HL-60/S4 (cell line): ENCODE data around the gene LRBA.
"Not testable (repeated sequence)": the region's sequence is repeated elsewhere in the genome, so short reads cannot be mapped to it uniquely, and the experiment has no call there.

Experiments used
- in situ Hi-C: fragments of 300-500 bp; cut with MboI; formaldehyde crosslinking; loops from 2 replicates; pipeline ENCODE4 v1.14.3; 2022; ENCODE audit warnings: low sequenced_read_pairs

The LRBA gene, protein sequence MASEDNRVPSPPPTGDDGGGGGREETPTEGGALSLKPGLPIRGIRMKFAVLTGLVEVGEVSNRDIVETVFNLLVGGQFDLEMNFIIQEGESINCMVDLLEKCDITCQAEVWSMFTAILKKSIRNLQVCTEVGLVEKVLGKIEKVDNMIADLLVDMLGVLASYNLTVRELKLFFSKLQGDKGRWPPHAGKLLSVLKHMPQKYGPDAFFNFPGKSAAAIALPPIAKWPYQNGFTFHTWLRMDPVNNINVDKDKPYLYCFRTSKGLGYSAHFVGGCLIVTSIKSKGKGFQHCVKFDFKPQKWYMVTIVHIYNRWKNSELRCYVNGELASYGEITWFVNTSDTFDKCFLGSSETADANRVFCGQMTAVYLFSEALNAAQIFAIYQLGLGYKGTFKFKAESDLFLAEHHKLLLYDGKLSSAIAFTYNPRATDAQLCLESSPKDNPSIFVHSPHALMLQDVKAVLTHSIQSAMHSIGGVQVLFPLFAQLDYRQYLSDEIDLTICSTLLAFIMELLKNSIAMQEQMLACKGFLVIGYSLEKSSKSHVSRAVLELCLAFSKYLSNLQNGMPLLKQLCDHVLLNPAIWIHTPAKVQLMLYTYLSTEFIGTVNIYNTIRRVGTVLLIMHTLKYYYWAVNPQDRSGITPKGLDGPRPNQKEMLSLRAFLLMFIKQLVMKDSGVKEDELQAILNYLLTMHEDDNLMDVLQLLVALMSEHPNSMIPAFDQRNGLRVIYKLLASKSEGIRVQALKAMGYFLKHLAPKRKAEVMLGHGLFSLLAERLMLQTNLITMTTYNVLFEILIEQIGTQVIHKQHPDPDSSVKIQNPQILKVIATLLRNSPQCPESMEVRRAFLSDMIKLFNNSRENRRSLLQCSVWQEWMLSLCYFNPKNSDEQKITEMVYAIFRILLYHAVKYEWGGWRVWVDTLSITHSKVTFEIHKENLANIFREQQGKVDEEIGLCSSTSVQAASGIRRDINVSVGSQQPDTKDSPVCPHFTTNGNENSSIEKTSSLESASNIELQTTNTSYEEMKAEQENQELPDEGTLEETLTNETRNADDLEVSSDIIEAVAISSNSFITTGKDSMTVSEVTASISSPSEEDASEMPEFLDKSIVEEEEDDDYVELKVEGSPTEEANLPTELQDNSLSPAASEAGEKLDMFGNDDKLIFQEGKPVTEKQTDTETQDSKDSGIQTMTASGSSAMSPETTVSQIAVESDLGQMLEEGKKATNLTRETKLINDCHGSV (N-terminal part only)

DNA sequence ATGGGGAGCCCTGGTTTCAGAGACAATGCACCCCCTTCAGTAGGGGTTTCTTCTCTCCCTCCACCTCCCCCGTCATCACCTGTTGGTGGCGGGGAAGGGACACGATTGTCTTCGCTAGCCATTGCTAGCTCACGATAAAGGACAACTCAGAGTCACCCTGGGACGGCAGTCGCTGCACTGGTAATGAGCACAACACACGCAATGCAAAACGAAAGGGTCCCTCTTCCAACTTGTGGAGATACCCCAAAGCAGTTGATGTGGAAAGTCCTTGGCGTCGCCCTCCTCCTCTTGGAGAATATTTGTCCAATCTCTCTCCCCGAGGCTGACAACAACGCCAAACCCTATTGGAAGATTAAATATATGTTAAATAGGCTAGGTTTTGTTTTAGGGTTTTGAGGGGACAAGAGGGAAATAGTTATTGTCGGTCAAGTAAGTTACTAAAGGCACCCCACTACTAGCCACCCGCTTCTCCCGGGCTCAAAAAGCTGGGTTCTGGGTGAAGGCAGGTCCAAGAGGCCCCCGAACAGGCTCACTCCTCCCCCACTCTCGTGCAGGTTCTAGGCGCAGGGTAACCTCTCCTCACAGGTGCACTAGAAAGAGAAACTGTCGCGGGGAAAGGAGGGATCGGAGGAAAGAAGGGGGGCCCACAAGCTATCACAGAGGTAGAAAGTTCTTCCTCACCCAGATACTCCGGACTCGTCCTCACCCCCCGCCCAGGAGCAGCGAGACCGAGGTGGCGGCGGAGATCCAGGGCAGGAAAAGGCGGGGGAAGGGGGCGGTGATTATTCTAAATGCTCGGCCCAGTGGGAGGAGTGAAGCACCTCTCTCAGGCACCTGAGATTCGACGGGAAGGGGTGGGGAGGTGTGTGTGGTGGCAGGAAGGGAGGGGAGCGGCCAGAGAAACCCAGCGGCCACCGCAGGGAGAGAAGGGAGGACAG is at the start of gene LRBA:
Gene LRBA, minus strand, starts transcription at position 764 of the 938 bp plus-strand sequence. Its CDS starts 642 bp downstream, at position 122.
- in situ Hi-C loops = no loop called here

DNA sequence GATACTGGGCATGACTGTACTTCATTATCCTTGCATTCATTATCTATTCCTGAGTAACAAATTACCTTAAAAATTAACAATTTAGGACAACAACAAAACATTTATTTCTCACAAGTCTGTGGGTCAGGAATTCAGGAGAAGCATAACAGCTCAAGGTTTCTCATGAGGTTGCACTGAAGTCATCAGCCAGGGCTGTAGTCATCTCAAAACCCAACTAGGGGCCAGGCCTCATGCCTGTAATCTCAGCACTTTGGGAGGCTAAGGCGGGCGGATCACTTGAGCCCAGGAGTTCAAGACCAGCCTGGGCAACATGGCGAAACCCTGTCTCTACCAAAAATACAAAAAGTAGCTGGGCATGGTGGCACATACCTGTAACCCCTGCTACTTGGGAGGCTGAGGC is 48.1 kb upstream of the LRBA start:
- in situ Hi-C loops = not testable (repeated sequence)

DNA sequence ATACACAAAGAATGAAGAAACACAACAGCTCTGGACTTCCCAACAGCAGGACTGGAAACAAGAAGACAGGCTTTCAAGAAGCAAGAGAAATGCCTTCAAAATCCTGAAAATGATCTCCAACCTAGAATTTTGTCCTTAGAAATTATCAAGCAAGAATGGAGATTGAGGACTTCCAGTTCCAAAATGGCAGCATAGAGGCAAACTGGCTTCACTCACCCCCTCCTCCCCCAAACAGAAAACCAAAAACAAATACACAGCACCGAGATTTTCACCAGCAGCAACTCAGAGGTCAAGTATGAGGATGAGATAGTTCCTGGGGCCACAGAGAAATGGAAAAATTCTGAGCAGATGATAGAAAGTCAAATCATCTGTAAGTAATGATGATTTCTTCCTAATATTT is 40.5 kb upstream of the LRBA start:
- in situ Hi-C loops = no loop called here

DNA sequence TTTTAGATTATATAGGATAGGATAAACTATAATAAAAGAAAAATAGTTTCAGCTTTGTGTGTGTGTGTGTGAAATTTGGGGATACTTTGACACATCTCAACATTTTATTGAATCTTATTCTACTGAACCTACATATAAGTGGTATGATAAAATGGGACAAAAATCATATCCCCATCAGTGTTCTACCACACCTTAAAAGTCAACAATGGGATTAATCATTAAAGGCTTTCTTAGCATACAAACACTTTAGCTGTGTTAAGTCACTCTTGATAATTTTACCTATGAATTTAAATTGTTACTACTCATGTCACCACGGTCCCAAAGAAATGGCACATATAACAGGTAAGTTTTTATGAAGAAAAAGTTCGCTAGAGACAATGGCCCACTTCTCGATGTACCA is 37.7 kb upstream of the LRBA start:
- in situ Hi-C loops = no loop called here

DNA sequence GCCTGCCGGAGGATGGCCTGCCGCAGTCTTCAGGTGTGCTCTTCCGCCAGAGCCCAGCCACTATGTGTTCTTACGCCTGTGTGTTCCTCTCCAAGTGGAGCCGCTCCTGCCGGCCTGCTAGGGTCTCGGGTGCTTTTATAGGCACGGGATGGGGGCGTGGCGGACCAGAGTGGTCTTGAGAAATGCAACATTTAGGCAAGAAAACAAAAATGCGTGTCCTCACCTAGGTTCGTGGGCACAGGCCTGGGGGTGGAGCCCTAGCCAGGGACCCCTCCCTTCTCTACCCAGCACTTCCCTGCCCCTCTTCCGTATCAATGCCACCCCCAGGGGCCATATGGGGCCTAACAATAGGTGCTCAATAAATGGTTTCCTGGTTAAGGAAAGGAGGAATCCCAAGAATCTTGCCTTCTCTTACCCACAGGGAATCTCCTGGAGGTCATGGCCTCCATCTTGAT is 34.4 kb upstream of the LRBA start:
- in situ Hi-C loops = no loop called here

DNA sequence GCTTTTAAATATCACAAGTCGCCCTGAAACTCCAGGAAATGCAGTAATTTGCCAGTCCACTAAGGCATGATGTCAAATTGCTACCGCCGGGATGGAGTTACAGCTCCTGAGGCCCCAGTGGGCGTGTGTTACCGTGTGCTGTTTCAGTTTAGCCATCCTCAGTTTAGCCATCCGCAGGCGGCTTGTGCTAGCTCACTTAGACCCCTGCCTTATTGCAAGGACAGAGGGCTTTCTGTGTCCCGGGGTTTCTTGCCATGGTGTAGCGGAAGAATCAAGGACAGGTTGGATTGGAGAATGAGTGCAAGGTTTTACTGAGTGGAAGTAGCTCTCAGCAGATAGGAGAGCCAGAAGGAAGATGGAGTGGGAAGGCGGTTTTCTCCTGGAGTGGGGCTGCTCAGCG is 33.8 kb upstream of the LRBA start:
- in situ Hi-C loops = no loop called here

DNA sequence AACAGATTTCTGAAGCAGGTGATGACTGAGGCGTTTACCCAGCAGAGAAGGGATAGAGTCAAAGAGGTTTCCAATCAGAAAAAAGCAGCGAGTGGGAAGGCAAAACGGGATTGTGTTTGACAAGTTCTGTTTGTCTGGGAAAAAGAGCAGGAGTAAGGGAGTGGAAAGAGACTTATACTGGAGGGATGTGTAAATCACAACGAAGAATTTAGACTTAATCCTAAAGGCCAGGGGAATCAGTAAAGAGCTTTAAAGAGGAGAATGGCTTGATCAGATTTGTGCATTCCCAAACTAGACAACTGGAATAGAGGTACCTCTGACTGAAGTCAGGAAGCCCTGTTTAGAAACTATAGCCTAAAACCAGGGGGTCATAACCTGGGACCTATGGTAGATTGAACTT is 31.5 kb upstream of the LRBA start:
- in situ Hi-C loops = no loop called here

DNA sequence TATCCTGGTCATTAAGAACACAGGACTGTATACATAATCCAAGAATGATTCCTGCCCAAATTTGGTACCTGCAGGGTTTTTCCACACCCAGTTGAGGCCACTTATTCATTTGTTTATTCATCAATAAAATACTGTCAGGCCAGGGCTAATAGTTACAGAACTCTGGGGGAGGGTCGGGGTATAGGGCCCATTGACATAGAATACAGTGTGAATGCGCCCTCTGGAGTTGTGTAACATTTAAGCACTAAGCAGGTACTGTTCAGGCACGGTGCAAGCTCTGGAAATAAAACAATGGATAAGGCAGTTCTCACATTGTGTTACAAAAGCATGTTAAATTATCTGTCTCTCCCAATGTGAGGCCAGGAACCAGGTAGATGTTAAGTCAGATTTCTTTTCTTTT is 30.8 kb upstream of the LRBA start:
- in situ Hi-C loops = no loop called here

DNA sequence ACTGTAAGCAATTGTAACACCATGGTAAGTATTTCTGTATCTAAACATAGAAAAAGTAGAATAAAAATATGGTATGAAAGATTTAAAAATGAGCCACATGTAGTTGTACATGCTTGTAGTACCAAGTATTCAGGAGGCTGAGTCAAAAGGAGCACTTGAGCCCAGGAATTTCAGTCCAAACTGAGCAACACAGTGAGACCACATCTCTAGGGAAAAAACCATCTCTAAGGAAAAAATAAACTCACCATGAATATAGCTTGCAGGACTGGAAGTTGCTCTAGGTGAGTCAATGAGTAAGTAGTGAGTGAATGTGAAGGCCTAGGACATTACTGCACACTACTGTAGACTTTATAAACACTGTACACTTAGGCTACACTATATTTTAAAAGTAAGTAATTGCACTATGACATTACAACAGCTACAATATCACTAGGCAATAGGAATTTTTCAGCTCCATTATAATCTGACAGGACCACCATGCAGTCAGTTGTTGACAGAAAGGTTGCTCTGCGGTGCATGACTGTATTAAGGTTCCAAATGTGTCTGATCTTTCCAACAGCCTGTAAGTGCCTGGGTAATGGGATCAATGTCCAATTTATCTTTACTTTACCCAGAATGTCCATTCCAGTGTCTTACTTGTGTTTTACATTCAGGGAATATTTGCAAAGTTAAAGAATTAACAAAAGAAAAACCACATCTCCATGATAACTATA is 28.9 kb upstream of the LRBA start:
- in situ Hi-C loops = no loop called here

DNA sequence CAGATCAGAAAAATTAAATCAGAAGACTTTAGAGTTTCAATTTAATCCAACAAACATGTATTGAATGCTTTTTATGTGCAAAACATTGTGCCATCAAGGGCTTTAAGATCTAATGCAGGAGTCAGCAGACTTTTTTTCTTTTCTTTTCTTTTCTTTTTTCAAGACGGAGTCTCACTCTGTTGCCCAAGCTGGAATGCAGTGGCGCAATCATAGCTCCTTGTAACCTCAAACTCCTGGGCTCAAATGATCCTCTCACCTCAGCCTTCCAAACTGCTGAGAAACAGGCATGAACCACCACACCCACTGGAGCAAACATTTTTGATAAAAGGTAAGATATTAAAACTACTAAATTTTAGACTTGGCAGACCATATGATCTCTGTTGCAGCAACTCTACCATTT is 24.6 kb upstream of the LRBA start:
- in situ Hi-C loops = no loop called here

DNA sequence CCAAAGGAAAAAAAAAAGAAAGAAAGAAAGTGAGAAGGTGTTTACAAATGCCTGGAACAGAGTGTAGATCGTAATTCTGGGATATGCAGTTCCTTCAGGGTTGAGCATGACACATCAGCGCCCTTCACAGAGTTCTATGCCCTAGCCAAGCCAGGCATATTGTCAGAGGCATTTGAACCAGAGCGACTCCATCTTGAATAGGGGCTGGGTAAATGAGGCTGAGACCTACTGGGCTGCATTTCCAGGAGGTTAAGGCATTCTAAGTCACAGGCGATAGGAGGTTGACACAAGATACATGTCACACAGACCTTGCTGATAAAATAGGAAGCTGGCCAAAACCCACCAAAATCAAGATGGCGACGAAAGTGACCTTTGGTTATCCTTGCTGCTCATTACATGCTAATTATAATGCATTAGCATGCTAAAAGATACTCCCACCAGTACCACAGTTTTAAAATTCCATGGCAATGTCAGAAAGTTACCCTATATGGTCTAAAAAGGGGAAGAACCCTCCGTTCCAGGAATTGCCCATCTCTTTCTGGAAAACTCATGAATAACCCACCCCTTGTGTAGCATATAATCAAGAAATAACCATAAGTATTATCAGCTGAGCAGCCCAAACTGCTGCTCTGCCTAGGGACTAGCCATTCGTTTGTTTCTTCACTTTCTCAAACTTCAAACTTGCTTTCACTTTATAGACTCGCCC is 23.5 kb upstream of the LRBA start:
- in situ Hi-C loops = no loop called here

DNA sequence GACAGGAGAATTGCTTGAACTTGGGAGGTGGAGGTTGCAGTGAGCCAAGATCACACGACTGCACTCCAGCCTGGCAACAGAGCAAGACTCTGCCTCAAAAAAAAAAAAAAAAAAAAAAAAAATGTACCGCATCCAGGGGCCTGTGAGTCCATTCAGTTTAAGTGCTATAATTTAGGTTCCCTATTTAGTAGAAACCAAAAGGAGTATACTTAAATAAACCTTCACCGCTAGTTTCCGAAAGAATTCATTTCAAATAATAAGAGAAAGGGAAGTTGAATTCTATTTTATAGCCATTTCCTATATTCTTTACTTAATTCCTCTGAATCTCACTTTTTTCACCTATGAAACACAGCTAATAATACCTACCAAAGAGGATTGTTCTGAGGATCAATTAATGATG is 20.8 kb upstream of the LRBA start:
- in situ Hi-C loops = no loop called here

DNA sequence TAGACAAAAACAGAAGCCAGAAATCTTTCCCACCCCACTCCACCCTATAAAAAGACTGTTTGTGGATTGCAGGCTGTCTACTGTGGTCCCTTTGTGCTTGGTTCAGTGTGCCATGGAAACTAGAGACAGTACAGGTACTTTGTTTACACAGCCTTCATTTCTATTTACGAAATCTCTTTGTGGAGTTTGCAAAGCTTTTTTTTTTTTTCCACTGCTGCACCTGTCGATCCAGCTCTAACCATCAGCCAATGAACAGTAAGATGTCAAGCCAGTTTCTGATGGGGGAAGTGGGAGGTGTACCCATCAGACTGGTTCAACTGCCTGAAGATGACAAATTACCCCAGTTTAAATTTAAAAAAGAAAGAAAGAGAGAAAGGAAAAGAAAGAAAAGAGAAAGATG is 20.2 kb upstream of the LRBA start:
- in situ Hi-C loops = no loop called here

DNA sequence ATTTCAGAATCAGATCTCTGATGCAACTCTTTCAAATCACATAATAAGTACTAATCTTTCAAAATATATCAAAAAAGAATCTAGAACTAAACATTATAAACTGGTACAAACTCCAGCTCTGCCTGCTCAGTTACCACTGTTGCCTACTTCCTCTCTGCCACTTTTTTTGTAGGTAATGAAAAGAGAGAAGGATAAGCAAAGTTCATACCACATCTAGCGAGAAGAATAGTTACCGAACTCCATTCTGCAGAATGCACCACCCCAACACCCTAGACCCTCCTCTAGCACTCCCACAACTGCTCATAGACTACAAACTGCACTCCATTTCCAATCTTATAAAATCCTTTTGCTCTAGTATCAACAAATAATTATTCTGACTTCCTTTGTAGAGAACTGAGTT is 19.7 kb upstream of the LRBA start:
- in situ Hi-C loops = no loop called here

DNA sequence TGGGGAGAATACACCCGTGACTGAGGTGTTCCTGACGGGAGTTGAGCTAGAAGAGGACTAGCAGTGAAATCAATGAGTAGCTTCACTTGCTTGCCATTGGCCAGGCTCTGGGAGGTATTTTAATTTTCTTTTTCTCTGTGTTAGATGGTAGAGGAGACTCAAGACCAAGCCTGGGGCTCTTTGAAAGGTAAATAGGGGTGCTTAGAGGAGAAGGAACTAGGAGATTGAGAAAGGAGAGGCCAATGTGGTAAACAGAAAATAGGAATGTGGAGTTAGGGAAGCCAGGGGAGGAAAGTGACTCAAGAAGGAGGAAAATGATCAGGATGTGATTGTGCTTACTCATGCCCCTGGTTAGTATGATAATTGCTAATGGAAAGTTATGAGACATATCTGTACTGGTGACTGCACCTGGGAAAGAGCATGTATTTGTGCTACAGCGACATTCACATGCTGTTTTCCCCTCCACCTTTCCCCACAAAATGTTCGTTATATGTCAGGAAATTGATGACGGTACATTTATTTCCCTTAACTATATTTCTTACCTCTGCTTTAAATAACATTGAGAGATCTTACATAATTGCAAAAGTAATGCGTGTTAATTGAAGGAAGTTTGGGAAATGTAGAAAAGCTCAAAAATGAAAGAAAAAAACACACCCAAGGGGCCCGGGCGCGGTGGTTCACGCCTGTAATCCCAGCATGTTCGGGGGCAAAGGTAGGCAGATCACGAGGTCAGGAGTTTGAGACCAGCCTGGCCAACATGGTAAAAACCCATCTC is 16.9 kb upstream of the LRBA start:
- in situ Hi-C loops = no loop called here

DNA sequence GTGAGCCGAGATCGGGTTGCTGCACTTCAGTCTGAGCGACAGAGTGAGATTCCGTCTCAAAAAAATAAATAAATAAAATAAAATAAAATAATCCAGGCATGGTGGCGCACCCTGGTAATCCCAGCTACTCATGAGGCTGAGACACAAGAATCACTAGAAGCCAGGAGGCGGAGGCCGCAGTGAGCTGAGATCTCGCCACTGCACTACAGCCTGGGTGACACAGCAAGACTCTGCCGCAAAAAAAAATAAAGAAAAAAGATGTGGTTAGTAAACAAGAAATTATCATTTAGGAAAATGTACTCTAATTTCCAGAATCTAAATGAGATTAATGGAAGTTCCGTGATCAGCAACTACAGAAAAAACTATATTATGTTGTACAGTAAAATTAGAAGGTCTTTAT is 14.5 kb upstream of the LRBA start:
- in situ Hi-C loops = no loop called here

DNA sequence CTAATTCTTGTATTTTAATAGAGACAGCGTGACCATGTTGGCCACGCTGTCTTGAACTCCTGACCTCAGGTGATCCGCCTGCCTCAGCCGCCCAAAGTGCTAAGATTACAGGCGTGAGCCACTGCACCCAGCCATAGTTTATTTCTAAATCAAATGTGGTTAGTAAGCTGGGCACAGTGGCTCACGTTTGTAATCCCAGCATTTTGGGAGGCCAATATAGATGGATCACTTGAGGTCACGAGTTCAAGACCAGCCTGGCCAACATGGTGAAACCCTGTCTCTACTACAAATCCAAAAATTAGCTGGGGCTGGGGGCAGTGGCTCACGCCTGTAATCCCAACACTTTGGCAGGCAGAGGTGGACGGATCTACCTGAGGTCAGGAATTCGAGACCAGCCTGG is 13.9 kb upstream of the LRBA start:
- in situ Hi-C loops = not testable (repeated sequence)

DNA sequence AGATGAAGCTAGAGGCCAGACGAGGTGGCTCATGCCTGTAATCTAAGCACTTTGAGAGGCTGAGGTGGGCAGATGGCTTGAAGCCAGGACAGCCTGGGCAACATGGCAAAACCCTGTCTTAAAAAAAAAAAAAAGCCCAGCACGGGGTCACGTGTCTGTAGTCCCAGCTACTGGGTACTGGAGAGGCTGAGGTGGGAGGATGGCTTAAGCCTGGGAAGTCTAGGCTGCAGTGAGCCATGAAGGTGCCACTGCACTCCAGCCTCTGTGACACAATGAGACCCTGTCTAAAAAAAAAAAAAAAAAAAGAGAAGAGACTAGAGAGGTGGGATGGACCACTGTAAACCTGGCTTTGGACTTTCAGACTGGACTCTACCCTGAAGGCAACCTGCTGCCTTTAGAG is 10.7 kb upstream of the LRBA start:
- in situ Hi-C loops = no loop called here
